H1 (cell line): ENCODE results near the gene PACS1. TPM values are rescaled to one million over a fixed set of nuclear protein-coding genes. Genes with fewer than 3 reads are reported as not detected.

Experiments used
- CTCF ChIA-PET: fragments of 300-600 bp; sonication (Branson Sonifier 250); formaldehyde crosslinking; loops from one replicate; lab custom pipeline; 2021; ENCODE audit not compliant: partially characterized antibody; lab: Charles Lee
- POLR2A ChIA-PET: fragments of 300-600 bp; sonication (Branson Sonifier 250); formaldehyde crosslinking; loops from one replicate; lab custom pipeline; 2021; ENCODE audit warnings: inconsistent platforms; ENCODE audit not compliant: partially characterized antibody; lab: Charles Lee
- DNase-seq, 2 experiments: peaks; one replicate each; pipeline versions ENCODE4 v3.0.0 to v3.0.0-alpha.2; 2010 to 2022; ENCODE audit warnings: low spot score in 2 of 2, low read depth in 1 of 2, mixed read lengths in 1 of 2
- FAIRE-seq: peaks from 2 replicates; lab custom pipeline; 2011; peaks lifted over from hg19 to GRCh38; lab: Jason Lieb, UNC
- H2AFZ ChIP-seq: 2 replicates; pipeline ENCODE4 v1.8.1; 2012; ENCODE audit warnings: low read length, inconsistent platforms
- H2AK5ac ChIP-seq: 2 replicates; pipeline ENCODE4 v1.6.1; 2013; ENCODE audit warnings: low read depth, low read length
- H2BK120ac ChIP-seq: replicated peaks from 2 replicates; pipeline ENCODE3; 2013; ENCODE audit warnings: low read depth, low read length, inconsistent platforms
- H2BK12ac ChIP-seq: 2 replicates; pipeline ENCODE4 v1.6.1; 2013; ENCODE audit warnings: low read depth, low read length
- H2BK15ac ChIP-seq: 2 replicates; pipeline ENCODE4 v1.6.1; 2013; ENCODE audit warnings: low read length
- H2BK20ac ChIP-seq: 2 replicates; pipeline ENCODE4 v1.6.1; 2013; ENCODE audit warnings: low read length
- H2BK5ac ChIP-seq: 2 replicates; pipeline ENCODE4 v1.6.1; 2013; ENCODE audit warnings: low read depth, low read length
- H3K14ac ChIP-seq: 2 replicates; pipeline ENCODE4 v1.6.1; 2013; ENCODE audit warnings: inconsistent platforms; ENCODE audit not compliant: insufficient read length
- H3K18ac ChIP-seq: 2 replicates; pipeline ENCODE4 v1.6.1; 2013; ENCODE audit warnings: low read length; ENCODE audit errors: extremely low read depth
- H3K23ac ChIP-seq: 2 replicates; pipeline ENCODE4 v1.6.1; 2013; ENCODE audit warnings: inconsistent platforms; ENCODE audit not compliant: insufficient read length
- H3K23me2 ChIP-seq: 2 replicates; pipeline ENCODE4 v1.6.1; 2013; ENCODE audit warnings: low read depth, low read length
- H3K27ac ChIP-seq: 2 replicates; pipeline ENCODE4 v1.6.1; 2011; ENCODE audit warnings: low read depth, low read length, inconsistent platforms
- H3K27me3 ChIP-seq, 4 experiments: replicated peaks in 1 of 4; 1 replicate in 1 of 4; 2 replicates in 3 of 4; pipeline versions ENCODE4 v1.6.1 to v1.8.1; 2011 to 2013; ENCODE audit warnings: low read length in 3 of 4, mild to moderate bottlenecking in 3 of 4, inconsistent platforms in 2 of 4, mixed read lengths in 2 of 4, moderate library complexity in 1 of 4; ENCODE audit not compliant: control insufficient read depth in 3 of 4, insufficient read depth in 3 of 4; ENCODE audit errors: extremely low read depth in 1 of 4
- H3K36me3 ChIP-seq, 4 experiments: 2 replicates each; pipeline versions ENCODE4 v1.6.1 to v1.8.1; 2011 to 2013; ENCODE audit warnings: mild to moderate bottlenecking in 4 of 4, low read length in 3 of 4, moderate library complexity in 2 of 4, control low read depth in 1 of 4, inconsistent platforms in 1 of 4; ENCODE audit not compliant: insufficient read depth in 4 of 4, control insufficient read depth in 2 of 4
- H3K4ac ChIP-seq: replicated peaks from 2 replicates; pipeline ENCODE3; 2013; ENCODE audit warnings: low read length, low read depth, mixed read lengths, inconsistent platforms; ENCODE audit not compliant: insufficient read length
- H3K4me1 ChIP-seq, 4 experiments: replicated peaks in 1 of 4; 1 replicate in 1 of 4; 2 replicates in 3 of 4; pipeline versions ENCODE4 v1.6.1 to v1.8.1; 2011 to 2013; ENCODE audit warnings: low read length in 3 of 4, inconsistent platforms in 2 of 4, mixed read lengths in 1 of 4; ENCODE audit not compliant: insufficient read depth in 4 of 4, control insufficient read depth in 3 of 4
- H3K4me2 ChIP-seq, 2 experiments: 2 replicates each; pipeline versions ENCODE4 v1.6.1 to v1.8.1; 2011 to 2013; ENCODE audit warnings: low read depth in 2 of 2, low read length in 2 of 2, control low read depth in 1 of 2, inconsistent platforms in 1 of 2, mild to moderate bottlenecking in 1 of 2; ENCODE audit not compliant: insufficient read depth in 1 of 2
- H3K4me3 ChIP-seq, 4 experiments: fragments of 200-600, 300-600 bp in 1 of 4; sonication (generic), shearing (Covaris generic), sonication (Bioruptor Twin) in 1 of 4; 2 replicates each; pipeline versions ENCODE4 v1.5.1 to v1.8.1; 2011 to 2016; ENCODE audit warnings: low read length in 4 of 4, low read depth in 3 of 4, control low read depth in 2 of 4, inconsistent platforms in 2 of 4, mild to moderate bottlenecking in 2 of 4, mixed read lengths in 1 of 4, moderate library complexity in 1 of 4; ENCODE audit not compliant: insufficient read depth in 2 of 4; ENCODE audit errors: extremely low read depth in 1 of 4
- H3K56ac ChIP-seq: replicated peaks from 2 replicates; pipeline ENCODE3; 2013; ENCODE audit warnings: low read depth, mild to moderate bottlenecking, mixed read lengths, low read length, inconsistent platforms; ENCODE audit not compliant: insufficient read length
- H3K79me1 ChIP-seq: 2 replicates; pipeline ENCODE4 v1.6.1; 2013; ENCODE audit warnings: low read depth, low read length, control low read depth
- H3K79me2 ChIP-seq, 2 experiments: 2 replicates each; pipeline versions ENCODE4 v1.6.1 to v1.8.1; 2012 to 2013; ENCODE audit warnings: low read length in 2 of 2, mild to moderate bottlenecking in 2 of 2, inconsistent platforms in 1 of 2; ENCODE audit not compliant: insufficient read depth in 2 of 2, control insufficient read depth in 1 of 2
- H3K9ac ChIP-seq, 4 experiments: replicated peaks in 1 of 4; 1 replicate in 1 of 4; 2 replicates in 3 of 4; pipeline versions ENCODE4 v1.6.1 to v1.8.1; 2011 to 2013; ENCODE audit warnings: low read depth in 3 of 4, low read length in 3 of 4, control low read depth in 2 of 4, mild to moderate bottlenecking in 2 of 4, moderate library complexity in 2 of 4, inconsistent platforms in 1 of 4; ENCODE audit errors: extremely low read depth in 1 of 4
- H3K9me3 ChIP-seq, 2 experiments: 2 replicates each; pipeline versions ENCODE4 v1.6.1 to v1.8.1; 2012 to 2013; ENCODE audit warnings: mild to moderate bottlenecking in 2 of 2, moderate library complexity in 2 of 2, control low read depth in 1 of 2, inconsistent platforms in 1 of 2, low read depth in 1 of 2, low read length in 1 of 2, mixed read lengths in 1 of 2; ENCODE audit not compliant: insufficient read depth in 2 of 2
- H4K20me1 ChIP-seq, 2 experiments: replicated peaks in 1 of 2; 2 replicates each; pipeline versions ENCODE3 to v1.8.1; 2011 to 2013; ENCODE audit warnings: inconsistent platforms in 2 of 2, low read length in 2 of 2, mild to moderate bottlenecking in 1 of 2; ENCODE audit not compliant: insufficient read depth in 2 of 2, control insufficient read depth in 1 of 2
- H4K5ac ChIP-seq: 2 replicates; pipeline ENCODE4 v1.6.1; 2013; ENCODE audit warnings: low read length, low read depth, mixed read lengths, inconsistent platforms; ENCODE audit not compliant: insufficient read length
- H4K8ac ChIP-seq: 2 replicates; pipeline ENCODE4 v1.8.0; 2013; ENCODE audit warnings: mild to moderate bottlenecking, moderate library complexity, low read length, inconsistent platforms; ENCODE audit not compliant: insufficient read depth; ENCODE audit errors: extremely low read depth
- H4K91ac ChIP-seq: replicated peaks from 2 replicates; pipeline ENCODE3; 2013; ENCODE audit warnings: low read length, mixed read lengths, inconsistent platforms; ENCODE audit not compliant: insufficient read length
- JUN ChIP-seq: IDR thresholded peaks from 2 replicates; pipeline ENCODE4 v1.6.1; 2011; ENCODE audit warnings: low read depth, mild to moderate bottlenecking, improper control_type of control experiment, low read length
- WGBS, 2 experiments: shearing (Covaris generic) in 1 of 2; methylation state at CpG; one replicate each; pipeline versions ENCODE4 v1.1.6 to v1.1.7; 2013 to 2015; ENCODE audit warnings: low lambda C conversion rate in 2 of 2, mixed read lengths in 2 of 2, inconsistent platforms in 1 of 2, low coverage in 1 of 2, missing lambda C conversion rate in 1 of 2; ENCODE audit not compliant: insufficient replicate concordance in 2 of 2, insufficient coverage in 1 of 2, insufficient read length in 1 of 2; ENCODE audit errors: extremely low coverage in 1 of 2, missing lambda C conversion rate in 1 of 2; 5-methylcytosine and 5-hydroxymethylcytosine counted together
- polyA plus RNA-seq, 7 experiments: library from polyadenylated mRNA; depleted of rRNA in 3 of 7; stranded (reverse) in 5 of 7; unstranded in 2 of 7; fragments of >200 nt in 5 of 7; fragments of 200-250 nt in 2 of 7; gene quantifications; 1 replicate in 5 of 7; 2 replicates in 1 of 7; 4 replicates in 1 of 7; pipeline versions ENCODE4 v1.2.1 to v1.2.3, GENCODE V29; 2011 to 2013; ENCODE audit warnings: missing spikeins in 2 of 7, mixed read lengths in 2 of 7
- total RNA-seq: library from RNA; stranded (reverse); fragmentation: NEBNext Ultra II Directional; extraction: Animal tissue kit (Norgen Biotek cat#: 25700); gene quantifications from 2 replicates; pipeline ENCODE4 v1.2.1, GENCODE V29; 2021

PACS1 gene
- total and polyA plus RNA-seq, 2 of the 8 experiments (the other 6 are each of a cell fraction or from before 2014, with no cell fraction given): 11.5 to 36.0 TPM

GRCh38 chr11:66104057-66104638 is 34.1 kb downstream of the PACS1 start:
- Histone ChIP-seq H4K91ac (no peak overlapping the region), H3K79me2 (no peaks in the 10 kb centered on the region), H4K20me1 (no peaks in the 10 kb centered on the region), H3K36me3 (no peaks in the 10 kb centered on the region), H3K23me2 (no peaks in the 10 kb centered on the region), H2BK12ac (no peak overlapping the region), H3K23ac (no peak overlapping the region), H3K9ac (no peak overlapping the region), H3K27ac (no peak overlapping the region), H3K56ac (no peak overlapping the region), H2BK20ac (no peak overlapping the region), H2AK5ac (no peak overlapping the region), H4K5ac (no peak overlapping the region), H2BK15ac (no peak overlapping the region), H3K14ac (no peak overlapping the region), H3K18ac (no peak overlapping the region), H3K4me3 (no peak overlapping the region), H3K4me1 (peaks cover 3 to 9% (median 8%) of the 10 kb centered on the region in 4 experiments; a peak in 4 of 7 replicates), H3K27me3 (no peaks in the 10 kb centered on the region), H3K4ac (no peak overlapping the region), H2AFZ (no peak overlapping the region), H3K79me1 (no peaks in the 10 kb centered on the region), H4K8ac (no peak overlapping the region), H2BK120ac (no peak overlapping the region), H3K9me3 (no peaks in the 10 kb centered on the region), H2BK5ac (no peak overlapping the region), H3K4me2 (no peak overlapping the region)
- WGBS, 2 experiments: 80% methylated on average over 4 of the region's 4 CpGs; no CpG with 5 or more reads in 1 of the 2 experiments
- ChIA-PET POLR2A (no interaction called here), CTCF (interaction anchor here (1.5 kb wide), 1 partner anchor 35 kb away, joined by 3 read pairs; no protein-coding TSS in a partner anchor)
- no peak for TF ChIP-seq JUN
- no peak for FAIRE-seq
- no peak for DNase-seq
